Esophagus squamous epithelium (tissue), 5 donors: ENCODE results near the gene PLAC1. TPM values are rescaled to one million over a fixed set of nuclear protein-coding genes. Genes with fewer than 3 reads are reported as not detected.

ENCODE experiments used
- DNase-seq: peaks from one replicate; lab custom pipeline; 2025; lab: John Stamatoyannopoulos, UW
- H3K27ac ChIP-seq, 4 donors: fragments of 200-600 bp; sonication (generic); one replicate each; pipeline ENCODE4 v1.5.1; 2016 to 2019; ENCODE audit warnings: mild to moderate bottlenecking in 1 of 4
- H3K27me3 ChIP-seq, 4 donors: fragments of 200-600 bp; sonication (generic); 1 replicate in 3 of 4; 2 replicates in 1 of 4; pipeline versions ENCODE4 v1.5.1 to v1.6.0; 2017 to 2021; ENCODE audit warnings: antibody characterized with exemption in 1 of 4
- H3K36me3 ChIP-seq, 3 donors: fragments of 200-600 bp; sonication (generic); one replicate each; pipeline ENCODE4 v1.5.1; 2016 to 2019
- H3K4me1 ChIP-seq, 3 donors: fragments of 200-600 bp; sonication (generic); one replicate each; pipeline ENCODE4 v1.5.1; 2017 to 2019
- H3K4me3 ChIP-seq, 4 donors: fragments of 200-600 bp; sonication (generic); 1 replicate in 3 of 4; 2 replicates in 1 of 4; pipeline ENCODE4 v1.5.1; 2016 to 2019; ENCODE audit warnings: mild to moderate bottlenecking in 2 of 4, moderate library complexity in 1 of 4
- H3K9me3 ChIP-seq, 3 donors: fragments of 200-600 bp; sonication (generic); one replicate each; pipeline ENCODE4 v1.5.1; 2016 to 2019
- POLR2A ChIP-seq, 4 donors: fragments of 450-650 bp; IDR thresholded peaks; one replicate each; pipeline ENCODE4 v1.6.1; 2017; ENCODE audit warnings: antibody characterized with exemption in 4 of 4, mild to moderate bottlenecking in 4 of 4, moderate library complexity in 3 of 4
- WGBS, 2 donors: methylation state at CpG; one replicate each; pipeline ENCODE4 v1.1.5; 2018; 5-methylcytosine and 5-hydroxymethylcytosine counted together
- intact Hi-C: fragments of 100-400 bp; cut with DNase I; formaldehyde crosslinking; loops from one replicate; pipeline ENCODE4 v1.15.0; 2022
- total RNA-seq, 4 donors: library from RNA; depleted of rRNA; stranded (reverse); fragments of >200 nt; gene quantifications; one replicate each; pipeline ENCODE4 v1.1.0, GENCODE V29; 2016
- TF ChIP-seq, protein P1 (sequence below), 6 experiments: fragments of 450-650 bp in 4 of 6; fragments of 200-600 bp in 2 of 6; sonication (generic) in 2 of 6; IDR thresholded peaks; one replicate each; pipeline ENCODE4 v1.5.1; 2016 to 2019; ENCODE audit warnings: antibody characterized with exemption in 6 of 6, mild to moderate bottlenecking in 4 of 6, moderate library complexity in 4 of 6
- donor health status: DM: yes; HTN: yes; CAD: no.

The PLAC1 gene
- total RNA-seq, 4 donors from 2014 or later = 0.38 TPM; not detected in 3

DNA sequence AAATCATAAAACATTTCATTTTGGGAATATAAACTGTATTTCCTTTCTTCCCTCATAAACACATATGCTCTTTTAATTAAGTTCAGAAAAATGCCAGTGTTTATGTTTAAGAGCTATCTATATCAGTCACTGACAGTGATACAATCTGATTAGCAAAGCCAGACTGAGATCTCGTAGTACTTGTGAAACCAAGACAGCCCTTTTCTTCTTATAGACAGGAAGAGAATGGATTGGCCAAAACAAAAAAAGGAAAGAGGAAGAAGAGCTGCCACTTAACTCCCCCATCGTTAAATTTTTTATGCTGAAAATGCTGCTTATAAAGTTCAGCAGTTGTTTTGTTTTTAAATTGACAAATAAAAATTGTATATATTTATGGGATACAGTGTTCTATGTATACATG, 87.4 kb downstream of the PLAC1 start:
- Histone ChIP-seq H3K27ac (no peak overlapping the region), H3K9me3 (no peaks in the 10 kb centered on the region), H3K27me3 (peaks cover 0 to 5% (median 0%) of the 10 kb centered on the region in 4 donors), H3K4me1 (no peaks in the 10 kb centered on the region), H3K36me3 (no peaks in the 10 kb centered on the region), H3K4me3 (no peak overlapping the region)
- no peak for DNase-seq
- TF ChIP-seq, protein P1, sequence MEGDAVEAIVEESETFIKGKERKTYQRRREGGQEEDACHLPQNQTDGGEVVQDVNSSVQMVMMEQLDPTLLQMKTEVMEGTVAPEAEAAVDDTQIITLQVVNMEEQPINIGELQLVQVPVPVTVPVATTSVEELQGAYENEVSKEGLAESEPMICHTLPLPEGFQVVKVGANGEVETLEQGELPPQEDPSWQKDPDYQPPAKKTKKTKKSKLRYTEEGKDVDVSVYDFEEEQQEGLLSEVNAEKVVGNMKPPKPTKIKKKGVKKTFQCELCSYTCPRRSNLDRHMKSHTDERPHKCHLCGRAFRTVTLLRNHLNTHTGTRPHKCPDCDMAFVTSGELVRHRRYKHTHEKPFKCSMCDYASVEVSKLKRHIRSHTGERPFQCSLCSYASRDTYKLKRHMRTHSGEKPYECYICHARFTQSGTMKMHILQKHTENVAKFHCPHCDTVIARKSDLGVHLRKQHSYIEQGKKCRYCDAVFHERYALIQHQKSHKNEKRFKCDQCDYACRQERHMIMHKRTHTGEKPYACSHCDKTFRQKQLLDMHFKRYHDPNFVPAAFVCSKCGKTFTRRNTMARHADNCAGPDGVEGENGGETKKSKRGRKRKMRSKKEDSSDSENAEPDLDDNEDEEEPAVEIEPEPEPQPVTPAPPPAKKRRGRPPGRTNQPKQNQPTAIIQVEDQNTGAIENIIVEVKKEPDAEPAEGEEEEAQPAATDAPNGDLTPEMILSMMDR (IDR thresholded peaks at IDR 0.05) = no peak
- TF ChIP-seq POLR2A (IDR thresholded peaks at IDR 0.05) = no peak
- 25 to 37% methylated on average over 2 of the region's 2 CpGs for WGBS, 2 donors
- intact Hi-C loops = no loop called here

DNA sequence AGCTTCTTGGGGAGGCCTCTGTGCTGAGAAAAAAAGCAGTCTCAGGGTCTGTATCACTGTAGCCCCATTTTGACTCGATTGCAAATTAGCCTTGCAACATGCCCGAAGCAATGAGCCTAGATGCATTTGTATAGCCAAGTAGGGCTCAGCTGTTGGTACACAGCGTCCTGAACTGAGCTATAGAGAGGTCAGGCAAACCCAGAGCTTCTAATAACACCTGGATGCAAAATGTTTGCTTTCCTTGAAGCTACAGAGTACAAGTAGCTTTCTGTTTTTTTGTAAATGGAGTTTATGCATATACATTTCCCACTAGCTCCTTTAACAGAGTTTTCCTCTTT, 87.8 kb downstream of the PLAC1 start:
- no peaks in the 10 kb centered on the region for H3K9me3 ChIP-seq
- H3K4me1 ChIP-seq = no peaks in the 10 kb centered on the region
- intact Hi-C loops = no loop called here
- TF ChIP-seq, protein P1 (IDR thresholded peaks at IDR 0.05) = no peak
- no peak for TF ChIP-seq POLR2A (IDR thresholded peaks at IDR 0.05)
- DNase-seq = no peak
- peaks cover 0 to 5% (median 0%) of the 10 kb centered on the region in 4 donors for H3K27me3 ChIP-seq
- WGBS, 2 donors = 27 to 39% methylated on average over 2 to 3 of the region's 3 CpGs
- H3K4me3 ChIP-seq = no peak overlapping the region
- no peaks in the 10 kb centered on the region for H3K36me3 ChIP-seq
- H3K27ac ChIP-seq = no peak overlapping the region

DNA sequence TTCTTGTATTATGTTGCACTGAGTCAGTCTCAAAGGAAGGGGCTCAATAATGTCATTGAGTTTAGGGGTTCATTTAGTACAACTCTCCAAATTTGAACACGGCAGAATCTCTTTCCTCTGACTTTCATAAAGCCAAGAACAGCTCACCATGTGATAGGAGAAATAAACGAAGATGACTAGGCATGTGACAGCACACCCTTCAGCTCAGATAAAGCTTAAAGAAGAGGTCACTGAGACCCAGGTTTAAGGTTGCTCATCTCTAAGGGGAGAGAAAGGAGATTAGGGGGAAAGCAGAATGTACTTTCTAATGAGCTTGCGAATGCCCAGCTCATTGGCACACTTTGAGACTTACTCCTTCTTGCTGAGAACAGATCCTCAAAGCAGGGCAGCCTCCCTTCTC, 89.0 kb downstream of the PLAC1 start:
- Histone ChIP-seq H3K27me3 (peaks cover 0 to 5% (median 0%) of the 10 kb centered on the region in 4 donors), H3K4me3 (no peak overlapping the region), H3K27ac (no peak overlapping the region), H3K4me1 (no peaks in the 10 kb centered on the region), H3K36me3 (no peaks in the 10 kb centered on the region), H3K9me3 (no peaks in the 10 kb centered on the region)
- DNase-seq = no peak
- 72 to 79% methylated on average over 3 of the region's 3 CpGs for WGBS, 2 donors
- intact Hi-C loops = no loop called here
- TF ChIP-seq POLR2A (IDR thresholded peaks at IDR 0.05) = no peak
- TF ChIP-seq, protein P1 (IDR thresholded peaks at IDR 0.05) = no peak

DNA sequence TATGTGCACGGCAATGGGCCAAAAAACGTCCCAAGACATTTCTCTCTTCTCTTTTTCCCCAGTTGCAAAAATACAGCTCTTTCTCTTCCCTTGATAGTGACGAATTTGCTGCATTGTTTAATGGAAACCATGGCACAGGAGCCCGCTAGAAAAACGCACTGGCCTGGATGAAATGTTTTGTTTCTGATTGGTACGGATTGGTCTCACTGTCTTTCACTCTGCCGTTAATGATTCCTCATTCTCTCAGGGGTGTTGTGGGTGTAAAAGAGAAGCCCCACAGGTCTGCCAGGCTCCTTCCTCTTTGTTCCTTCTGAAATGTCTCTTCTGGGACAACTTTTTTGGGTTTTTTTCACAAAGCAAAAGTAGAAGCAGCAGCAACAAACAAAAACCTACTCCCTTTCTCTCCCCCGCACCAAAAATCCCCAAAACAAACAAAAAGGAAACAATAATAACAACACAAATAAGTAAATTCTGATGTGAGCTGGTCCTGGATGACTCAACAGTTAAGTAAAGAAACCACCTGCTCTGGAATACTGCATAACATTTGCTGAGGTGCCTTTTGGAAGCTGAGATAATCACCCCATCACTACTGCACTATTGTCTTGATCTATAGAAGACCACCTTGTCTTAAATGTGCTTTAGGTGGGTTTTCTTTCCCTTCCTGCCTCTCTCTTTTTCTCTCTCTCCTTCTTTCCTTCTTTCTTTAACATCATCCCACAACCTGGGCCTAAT, 89.8 kb downstream of the PLAC1 start:
- H3K27me3 ChIP-seq = peaks cover 0 to 5% (median 0%) of the 10 kb centered on the region in 4 donors
- H3K27ac ChIP-seq = no peak overlapping the region
- DNase-seq = no peak
- no peak overlapping the region for H3K4me3 ChIP-seq
- no peaks in the 10 kb centered on the region for H3K9me3 ChIP-seq
- no peak for TF ChIP-seq POLR2A (IDR thresholded peaks at IDR 0.05)
- TF ChIP-seq, protein P1 (IDR thresholded peaks at IDR 0.05) = no peak
- H3K4me1 ChIP-seq = no peaks in the 10 kb centered on the region
- intact Hi-C loops = no loop called here
- no peaks in the 10 kb centered on the region for H3K36me3 ChIP-seq
- WGBS, 2 donors = 64 to 76% methylated on average over 6 to 8 of the region's 8 CpGs

DNA sequence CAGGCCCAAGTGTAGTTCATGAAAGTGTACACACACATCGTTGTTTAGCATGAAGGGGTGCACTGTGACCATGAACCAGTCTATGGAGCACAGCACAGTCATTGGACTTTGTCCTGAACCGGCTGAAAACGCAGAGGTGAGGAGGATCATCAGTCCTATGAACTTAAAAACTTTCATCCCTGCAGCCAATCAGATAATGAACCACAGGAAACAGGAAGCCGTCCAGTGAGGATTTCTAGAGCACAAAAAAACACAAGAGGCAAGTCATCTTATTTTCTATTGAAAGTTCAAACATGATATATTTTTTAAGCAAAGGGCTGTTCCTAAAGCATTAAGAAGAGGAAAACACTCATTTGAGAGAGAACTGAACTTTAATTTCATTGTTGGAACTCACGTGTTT, 91.8 kb downstream of the PLAC1 start:
- no peaks in the 10 kb centered on the region for H3K4me1 ChIP-seq
- H3K36me3 ChIP-seq = no peaks in the 10 kb centered on the region
- H3K4me3 ChIP-seq = no peak overlapping the region
- no peaks in the 10 kb centered on the region for H3K27me3 ChIP-seq
- 71 to 76% methylated on average over 5 of the region's 5 CpGs for whole genome bisulfite sequencing, 2 donors
- DNase-seq = no peak
- intact Hi-C loops = no loop called here
- no peak overlapping the region for H3K27ac ChIP-seq
- no peaks in the 10 kb centered on the region for H3K9me3 ChIP-seq
- TF ChIP-seq, protein P1 (IDR thresholded peaks at IDR 0.05) = no peak
- TF ChIP-seq POLR2A (IDR thresholded peaks at IDR 0.05) = no peak
